H1 (cell line): ENCODE data around the gene AAK1. TPM values are rescaled to one million over a fixed set of nuclear protein-coding genes. Genes with fewer than 3 reads are reported as not detected.

ENCODE experiments used
- CTCF ChIA-PET: fragments of 300-600 bp; sonication (Branson Sonifier 250); formaldehyde crosslinking; loops from one replicate; lab custom pipeline; 2021; ENCODE audit not compliant: partially characterized antibody; lab: Charles Lee
- POLR2A ChIA-PET: fragments of 300-600 bp; sonication (Branson Sonifier 250); formaldehyde crosslinking; loops from one replicate; lab custom pipeline; 2021; ENCODE audit warnings: inconsistent platforms; ENCODE audit not compliant: partially characterized antibody; lab: Charles Lee
- DNase-seq, 2 experiments: peaks; one replicate each; pipeline versions ENCODE4 v3.0.0 to v3.0.0-alpha.2; 2010 to 2022; ENCODE audit warnings: low spot score in 2 of 2, low read depth in 1 of 2, mixed read lengths in 1 of 2
- FAIRE-seq: peaks from 2 replicates; lab custom pipeline; 2011; peaks lifted over from hg19 to GRCh38; lab: Jason Lieb, UNC
- H2AFZ ChIP-seq: 2 replicates; pipeline ENCODE4 v1.8.1; 2012; ENCODE audit warnings: low read length, inconsistent platforms
- H2AK5ac ChIP-seq: 2 replicates; pipeline ENCODE4 v1.6.1; 2013; ENCODE audit warnings: low read depth, low read length
- H2BK120ac ChIP-seq: replicated peaks from 2 replicates; pipeline ENCODE3; 2013; ENCODE audit warnings: low read depth, low read length, inconsistent platforms
- H2BK12ac ChIP-seq: 2 replicates; pipeline ENCODE4 v1.6.1; 2013; ENCODE audit warnings: low read depth, low read length
- H2BK15ac ChIP-seq: 2 replicates; pipeline ENCODE4 v1.6.1; 2013; ENCODE audit warnings: low read length
- H2BK20ac ChIP-seq: 2 replicates; pipeline ENCODE4 v1.6.1; 2013; ENCODE audit warnings: low read length
- H2BK5ac ChIP-seq: 2 replicates; pipeline ENCODE4 v1.6.1; 2013; ENCODE audit warnings: low read depth, low read length
- H3K14ac ChIP-seq: 2 replicates; pipeline ENCODE4 v1.6.1; 2013; ENCODE audit warnings: inconsistent platforms; ENCODE audit not compliant: insufficient read length
- H3K18ac ChIP-seq: 2 replicates; pipeline ENCODE4 v1.6.1; 2013; ENCODE audit warnings: low read length; ENCODE audit errors: extremely low read depth
- H3K23ac ChIP-seq: 2 replicates; pipeline ENCODE4 v1.6.1; 2013; ENCODE audit warnings: inconsistent platforms; ENCODE audit not compliant: insufficient read length
- H3K23me2 ChIP-seq: 2 replicates; pipeline ENCODE4 v1.6.1; 2013; ENCODE audit warnings: low read depth, low read length
- H3K27ac ChIP-seq: 2 replicates; pipeline ENCODE4 v1.6.1; 2011; ENCODE audit warnings: low read depth, low read length, inconsistent platforms
- H3K27me3 ChIP-seq, 4 experiments: replicated peaks in 1 of 4; 1 replicate in 1 of 4; 2 replicates in 3 of 4; pipeline versions ENCODE4 v1.6.1 to v1.8.1; 2011 to 2013; ENCODE audit warnings: low read length in 3 of 4, mild to moderate bottlenecking in 3 of 4, inconsistent platforms in 2 of 4, mixed read lengths in 2 of 4, moderate library complexity in 1 of 4; ENCODE audit not compliant: control insufficient read depth in 3 of 4, insufficient read depth in 3 of 4; ENCODE audit errors: extremely low read depth in 1 of 4
- H3K36me3 ChIP-seq, 4 experiments: 2 replicates each; pipeline versions ENCODE4 v1.6.1 to v1.8.1; 2011 to 2013; ENCODE audit warnings: mild to moderate bottlenecking in 4 of 4, low read length in 3 of 4, moderate library complexity in 2 of 4, control low read depth in 1 of 4, inconsistent platforms in 1 of 4; ENCODE audit not compliant: insufficient read depth in 4 of 4, control insufficient read depth in 2 of 4
- H3K4ac ChIP-seq: replicated peaks from 2 replicates; pipeline ENCODE3; 2013; ENCODE audit warnings: low read length, low read depth, mixed read lengths, inconsistent platforms; ENCODE audit not compliant: insufficient read length
- H3K4me1 ChIP-seq, 4 experiments: replicated peaks in 1 of 4; 1 replicate in 1 of 4; 2 replicates in 3 of 4; pipeline versions ENCODE4 v1.6.1 to v1.8.1; 2011 to 2013; ENCODE audit warnings: low read length in 3 of 4, inconsistent platforms in 2 of 4, mixed read lengths in 1 of 4; ENCODE audit not compliant: insufficient read depth in 4 of 4, control insufficient read depth in 3 of 4
- H3K4me2 ChIP-seq, 2 experiments: 2 replicates each; pipeline versions ENCODE4 v1.6.1 to v1.8.1; 2011 to 2013; ENCODE audit warnings: low read depth in 2 of 2, low read length in 2 of 2, control low read depth in 1 of 2, inconsistent platforms in 1 of 2, mild to moderate bottlenecking in 1 of 2; ENCODE audit not compliant: insufficient read depth in 1 of 2
- H3K4me3 ChIP-seq, 4 experiments: fragments of 200-600, 300-600 bp in 1 of 4; sonication (generic), shearing (Covaris generic), sonication (Bioruptor Twin) in 1 of 4; 2 replicates each; pipeline versions ENCODE4 v1.5.1 to v1.8.1; 2011 to 2016; ENCODE audit warnings: low read length in 4 of 4, low read depth in 3 of 4, control low read depth in 2 of 4, inconsistent platforms in 2 of 4, mild to moderate bottlenecking in 2 of 4, mixed read lengths in 1 of 4, moderate library complexity in 1 of 4; ENCODE audit not compliant: insufficient read depth in 2 of 4; ENCODE audit errors: extremely low read depth in 1 of 4
- H3K56ac ChIP-seq: replicated peaks from 2 replicates; pipeline ENCODE3; 2013; ENCODE audit warnings: low read depth, mild to moderate bottlenecking, mixed read lengths, low read length, inconsistent platforms; ENCODE audit not compliant: insufficient read length
- H3K79me1 ChIP-seq: 2 replicates; pipeline ENCODE4 v1.6.1; 2013; ENCODE audit warnings: low read depth, low read length, control low read depth
- H3K79me2 ChIP-seq, 2 experiments: 2 replicates each; pipeline versions ENCODE4 v1.6.1 to v1.8.1; 2012 to 2013; ENCODE audit warnings: low read length in 2 of 2, mild to moderate bottlenecking in 2 of 2, inconsistent platforms in 1 of 2; ENCODE audit not compliant: insufficient read depth in 2 of 2, control insufficient read depth in 1 of 2
- H3K9ac ChIP-seq, 4 experiments: replicated peaks in 1 of 4; 1 replicate in 1 of 4; 2 replicates in 3 of 4; pipeline versions ENCODE4 v1.6.1 to v1.8.1; 2011 to 2013; ENCODE audit warnings: low read depth in 3 of 4, low read length in 3 of 4, control low read depth in 2 of 4, mild to moderate bottlenecking in 2 of 4, moderate library complexity in 2 of 4, inconsistent platforms in 1 of 4; ENCODE audit errors: extremely low read depth in 1 of 4
- H3K9me3 ChIP-seq, 2 experiments: 2 replicates each; pipeline versions ENCODE4 v1.6.1 to v1.8.1; 2012 to 2013; ENCODE audit warnings: mild to moderate bottlenecking in 2 of 2, moderate library complexity in 2 of 2, control low read depth in 1 of 2, inconsistent platforms in 1 of 2, low read depth in 1 of 2, low read length in 1 of 2, mixed read lengths in 1 of 2; ENCODE audit not compliant: insufficient read depth in 2 of 2
- H4K20me1 ChIP-seq, 2 experiments: replicated peaks in 1 of 2; 2 replicates each; pipeline versions ENCODE3 to v1.8.1; 2011 to 2013; ENCODE audit warnings: inconsistent platforms in 2 of 2, low read length in 2 of 2, mild to moderate bottlenecking in 1 of 2; ENCODE audit not compliant: insufficient read depth in 2 of 2, control insufficient read depth in 1 of 2
- H4K5ac ChIP-seq: 2 replicates; pipeline ENCODE4 v1.6.1; 2013; ENCODE audit warnings: low read length, low read depth, mixed read lengths, inconsistent platforms; ENCODE audit not compliant: insufficient read length
- H4K8ac ChIP-seq: 2 replicates; pipeline ENCODE4 v1.8.0; 2013; ENCODE audit warnings: mild to moderate bottlenecking, moderate library complexity, low read length, inconsistent platforms; ENCODE audit not compliant: insufficient read depth; ENCODE audit errors: extremely low read depth
- H4K91ac ChIP-seq: replicated peaks from 2 replicates; pipeline ENCODE3; 2013; ENCODE audit warnings: low read length, mixed read lengths, inconsistent platforms; ENCODE audit not compliant: insufficient read length
- ATF3 ChIP-seq: IDR thresholded peaks from 2 replicates; pipeline ENCODE4 v1.6.1; 2011; ENCODE audit warnings: low read depth, mild to moderate bottlenecking, low read length; ENCODE audit not compliant: insufficient read depth
- CEBPB ChIP-seq: IDR thresholded peaks from 2 replicates; pipeline ENCODE4 v1.6.1; 2012; ENCODE audit warnings: low read depth, low read length
- EGR1 ChIP-seq: IDR thresholded peaks from 2 replicates; pipeline ENCODE4 v1.6.1; 2011; ENCODE audit warnings: low read depth, low read length, borderline replicate concordance
- EP300 ChIP-seq, 2 experiments: IDR thresholded peaks; 1 replicate in 1 of 2; 2 replicates in 1 of 2; pipeline ENCODE4 v1.6.1; 2011 to 2012; ENCODE audit warnings: low read depth in 2 of 2, low read length in 2 of 2, mild to moderate bottlenecking in 2 of 2, borderline replicate concordance in 1 of 2, inconsistent platforms in 1 of 2, moderate library complexity in 1 of 2
- GTF2F1 ChIP-seq: IDR thresholded peaks from 2 replicates; pipeline ENCODE4 v1.6.1; 2012; ENCODE audit warnings: low read depth, low read length, improper control_type of control experiment, borderline replicate concordance
- MAFK ChIP-seq: IDR thresholded peaks from 2 replicates; pipeline ENCODE4 v1.6.1; 2012; ENCODE audit warnings: low read depth, mild to moderate bottlenecking, improper control_type of control experiment, low read length
- PHF8 ChIP-seq: fragments of 200-600 bp; sonication (generic); conservative IDR thresholded peaks from 2 replicates; pipeline ENCODE4 v1.7.1; 2012; ENCODE audit warnings: low read depth, mild to moderate bottlenecking, inconsistent platforms, low read length, moderate library complexity
- POU5F1 ChIP-seq: IDR thresholded peaks from 2 replicates; pipeline ENCODE4 v1.6.1; 2011; ENCODE audit warnings: low read depth, mild to moderate bottlenecking, low read length, moderate library complexity
- SIRT6 ChIP-seq: IDR thresholded peaks from one replicate; pipeline ENCODE4 v1.7.1; 2012; ENCODE audit warnings: low read length, inconsistent platforms
- SRF ChIP-seq: IDR thresholded peaks from 2 replicates; pipeline ENCODE4 v1.6.1; 2011; ENCODE audit warnings: mild to moderate bottlenecking, low read depth, low read length, moderate library complexity
- TAF1 ChIP-seq: IDR thresholded peaks from 2 replicates; pipeline ENCODE4 v1.6.1; 2011; ENCODE audit warnings: mild to moderate bottlenecking, low read depth, low read length
- YY1 ChIP-seq: IDR thresholded peaks from 2 replicates; pipeline ENCODE4 v1.6.1; 2011; ENCODE audit warnings: low read depth, mild to moderate bottlenecking, low read length
- ZNF274 ChIP-seq: IDR thresholded peaks from 2 replicates; pipeline ENCODE4 v1.7.0; 2012; ENCODE audit warnings: low read length, borderline replicate concordance; ENCODE audit errors: extremely low read depth
- WGBS, 2 experiments: shearing (Covaris generic) in 1 of 2; methylation state at CpG; one replicate each; pipeline versions ENCODE4 v1.1.6 to v1.1.7; 2013 to 2015; ENCODE audit warnings: low lambda C conversion rate in 2 of 2, mixed read lengths in 2 of 2, inconsistent platforms in 1 of 2, low coverage in 1 of 2, missing lambda C conversion rate in 1 of 2; ENCODE audit not compliant: insufficient replicate concordance in 2 of 2, insufficient coverage in 1 of 2, insufficient read length in 1 of 2; ENCODE audit errors: extremely low coverage in 1 of 2, missing lambda C conversion rate in 1 of 2; 5-methylcytosine and 5-hydroxymethylcytosine counted together
- polyA plus RNA-seq, 7 experiments: library from polyadenylated mRNA; depleted of rRNA in 3 of 7; stranded (reverse) in 5 of 7; unstranded in 2 of 7; fragments of >200 nt in 5 of 7; fragments of 200-250 nt in 2 of 7; gene quantifications; 1 replicate in 5 of 7; 2 replicates in 1 of 7; 4 replicates in 1 of 7; pipeline versions ENCODE4 v1.2.1 to v1.2.3, GENCODE V29; 2011 to 2013; ENCODE audit warnings: missing spikeins in 2 of 7, mixed read lengths in 2 of 7
- total RNA-seq: library from RNA; stranded (reverse); fragmentation: NEBNext Ultra II Directional; extraction: Animal tissue kit (Norgen Biotek cat#: 25700); gene quantifications from 2 replicates; pipeline ENCODE4 v1.2.1, GENCODE V29; 2021

AAK1 gene
- total and polyA plus RNA-seq, 2 of the 8 experiments (the other 6 are each of a cell fraction or from before 2014, with no cell fraction given), result 10.0 to 40.5 TPM

DNA sequence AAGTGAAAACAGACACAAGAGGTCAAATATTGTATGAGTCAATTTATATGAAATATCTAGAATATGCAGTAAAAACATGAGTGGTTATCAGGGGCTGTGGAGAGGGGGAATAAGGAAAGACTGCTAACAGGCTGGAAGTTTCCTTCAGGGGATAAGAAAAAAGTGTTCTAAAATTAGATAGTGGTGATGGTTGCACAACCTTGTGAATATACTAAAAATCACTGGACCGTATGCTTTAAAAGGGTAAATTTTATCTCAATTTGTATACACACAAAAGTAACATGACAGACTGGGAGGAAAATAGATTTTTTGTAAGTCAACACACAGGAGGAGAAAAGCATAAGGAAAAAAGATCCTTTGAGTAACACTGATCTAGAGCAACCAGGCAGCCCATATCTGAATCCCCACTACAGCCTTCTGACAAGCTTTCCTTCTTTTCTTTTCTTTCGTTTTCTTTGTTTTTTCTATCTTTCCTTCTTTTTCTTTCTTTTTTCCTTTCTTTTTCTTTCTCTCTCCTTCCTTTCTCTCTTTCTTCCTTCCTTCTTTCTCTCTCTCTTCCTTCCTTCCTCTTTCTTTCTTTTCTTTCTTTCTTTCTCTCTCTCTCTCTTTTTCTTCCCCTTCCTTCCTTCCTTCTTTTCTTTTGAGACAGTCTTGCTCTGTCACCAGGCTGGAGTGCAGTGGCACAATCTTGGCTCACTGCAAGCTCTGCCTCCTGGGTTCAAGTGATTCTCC, 95.4 kb downstream of the AAK1 start:
- no peaks in the 10 kb centered on the region for H4K20me1 ChIP-seq
- no peak overlapping the region for H2BK120ac ChIP-seq
- peaks cover 5 to 6% of the 10 kb centered on the region in 2 experiments; a peak in 3 of 4 replicates for H3K9me3 ChIP-seq
- WGBS, 2 experiments, result 100% methylated on average over 2 of the region's 2 CpGs; no CpG with 5 or more reads in 1 of the 2 experiments
- H2AK5ac ChIP-seq, result no peak overlapping the region
- no peak overlapping the region for H4K5ac ChIP-seq
- no peaks in the 10 kb centered on the region for H3K4me1 ChIP-seq
- H3K23ac ChIP-seq, result no peak overlapping the region
- H3K27me3 ChIP-seq, result no peaks in the 10 kb centered on the region
- no peak overlapping the region for H2BK12ac ChIP-seq
- H3K9ac ChIP-seq, result no peak overlapping the region
- ChIA-PET POLR2A (no interaction called here), CTCF (interaction anchor here (1.9 kb wide), 1 partner anchor 17 kb away, joined by 7 read pairs; no protein-coding TSS in a partner anchor)
- DNase-seq, result no peak
- H3K23me2 ChIP-seq, result no peaks in the 10 kb centered on the region
- no peak overlapping the region for H2BK15ac ChIP-seq
- no peak overlapping the region for H2BK5ac ChIP-seq
- no peaks in the 10 kb centered on the region; a peak in 2 of 8 replicates for H3K36me3 ChIP-seq
- H3K4me3 ChIP-seq, result no peak overlapping the region
- H4K8ac ChIP-seq, result no peak overlapping the region
- H3K14ac ChIP-seq, result no peak overlapping the region
- no peak overlapping the region for H3K56ac ChIP-seq
- H4K91ac ChIP-seq, result no peak overlapping the region
- H3K18ac ChIP-seq, result no peak overlapping the region
- H3K4ac ChIP-seq, result no peak overlapping the region
- H3K4me2 ChIP-seq, result no peak overlapping the region
- no peaks in the 10 kb centered on the region; the same call in 1 of the 2 replicates for H3K79me1 ChIP-seq
- no peak overlapping the region for H3K27ac ChIP-seq
- no peak overlapping the region for H2BK20ac ChIP-seq
- H3K79me2 ChIP-seq, result no peaks in the 10 kb centered on the region
- FAIRE-seq, result no peak
- no peak overlapping the region for H2AFZ ChIP-seq
- no peak for TF ChIP-seq POU5F1
- no peak for TF ChIP-seq EGR1
- TF ChIP-seq ATF3, result no peak
- TF ChIP-seq YY1, result no peak
- no peak for TF ChIP-seq EP300 (IDR thresholded peaks at IDR 0.05; ENCODE audit: borderline replicate concordance in 1 of 2, low read depth in 2 of 2, low read length in 2 of 2)
- TF ChIP-seq ZNF274, result no peak
- TF ChIP-seq SRF, result no peak
- TF ChIP-seq GTF2F1, result no peak
- TF ChIP-seq TAF1, result no peak
- no peak for TF ChIP-seq SIRT6
- TF ChIP-seq PHF8, result no peak
- no peak for TF ChIP-seq CEBPB
- no peak for TF ChIP-seq MAFK
